HEK293 (cell line): ENCODE data around the gene GPR160.

Source experiments
- CTCF ChIA-PET: fragments of 350-600 bp; formaldehyde crosslinking; extraction: SDS; loops from one replicate; lab custom pipeline; 2021; ENCODE audit warnings: antibody characterized with exemption; lab: Yijun Ruan, JAX
- POLR2A ChIA-PET: fragments of 300-600 bp; formaldehyde crosslinking; extraction: SDS; loops from one replicate; lab custom pipeline; 2020; ENCODE audit warnings: antibody characterized with exemption, inconsistent platforms; lab: Yijun Ruan, JAX
- H3K27ac ChIP-seq: fragments of 200-500 bp; sonication (Bioruptor generic); 2 replicates; pipeline ENCODE4 v1.5.1; 2014; ENCODE audit warnings: low read depth, low read length, control low read depth, inconsistent platforms; ENCODE audit errors: extremely low read depth
- H3K36me3 ChIP-seq, 2 experiments: fragments of 200-500 bp in 1 of 2; sonication (Bioruptor generic) in 1 of 2; 1 replicate in 1 of 2; 2 replicates in 1 of 2; pipeline ENCODE4 v1.5.1; 2014 to 2017; ENCODE audit warnings: inconsistent platforms in 2 of 2, low read length in 2 of 2; ENCODE audit not compliant: control insufficient read depth in 2 of 2, insufficient read depth in 1 of 2
- H3K4me1 ChIP-seq: fragments of 200-500 bp; sonication (Bioruptor generic); 2 replicates; pipeline ENCODE4 v1.5.1; 2014; ENCODE audit warnings: mild to moderate bottlenecking, low read length, inconsistent platforms; ENCODE audit not compliant: control insufficient read depth, insufficient read depth
- H3K4me3 ChIP-seq: 2 replicates; pipeline ENCODE4 v1.5.1; 2011; ENCODE audit warnings: low read depth, mild to moderate bottlenecking, control low read depth, low read length, moderate library complexity
- H3K9me3 ChIP-seq: fragments of 200-500 bp; sonication (Bioruptor generic); 2 replicates; pipeline ENCODE4 v1.5.1; 2014; ENCODE audit warnings: low read depth, low read length, inconsistent platforms; ENCODE audit not compliant: control insufficient read depth, insufficient read depth
- FEZF1 ChIP-seq: fragments of 450-650 bp; formaldehyde crosslinking; IDR thresholded peaks from 2 replicates; pipeline ENCODE4 v1.5.1; 2016; ENCODE audit warnings: missing biosample characterization, missing genetic modification characterization
- GFI1B ChIP-seq: fragments of 450-650 bp; formaldehyde crosslinking; IDR thresholded peaks from 2 replicates; pipeline ENCODE4 v1.5.1; 2016; ENCODE audit warnings: missing biosample characterization, missing genetic modification characterization
- KLF7 ChIP-seq: fragments of 450-650 bp; formaldehyde crosslinking; IDR thresholded peaks from 2 replicates; pipeline ENCODE4 v1.5.1; 2016; ENCODE audit warnings: missing biosample characterization, missing genetic modification characterization, borderline replicate concordance
- MEIS1 ChIP-seq: sonication (generic); formaldehyde crosslinking; IDR thresholded peaks from 2 replicates; pipeline ENCODE4 v1.8.1; 2022; ENCODE audit warnings: missing genetic modification reagents, mild to moderate bottlenecking, borderline replicate concordance
- OVOL3 ChIP-seq: fragments of 450-650 bp; formaldehyde crosslinking; IDR thresholded peaks from 2 replicates; pipeline ENCODE4 v1.5.1; 2016; ENCODE audit warnings: missing biosample characterization, missing genetic modification characterization
- TCF7L2 ChIP-seq: IDR thresholded peaks from 2 replicates; pipeline ENCODE4 v1.6.1; 2011; ENCODE audit warnings: low read depth, mild to moderate bottlenecking, inconsistent platforms, low read length, moderate library complexity, borderline replicate concordance
- ZBTB48 ChIP-seq: fragments of 450-650 bp; formaldehyde crosslinking; IDR thresholded peaks from 2 replicates; pipeline ENCODE4 v1.5.1; 2016; ENCODE audit warnings: missing biosample characterization, missing genetic modification characterization
- ZNF146 ChIP-seq: fragments of 450-650 bp; formaldehyde crosslinking; IDR thresholded peaks from 2 replicates; pipeline ENCODE4 v1.5.1; 2016; ENCODE audit warnings: missing biosample characterization, missing genetic modification characterization
- ZNF391 ChIP-seq: fragments of 450-650 bp; formaldehyde crosslinking; IDR thresholded peaks from 2 replicates; pipeline ENCODE4 v1.5.1; 2016; ENCODE audit warnings: low read depth, missing biosample characterization, missing genetic modification characterization, borderline replicate concordance
- ZNF394 ChIP-seq: fragments of 450-650 bp; formaldehyde crosslinking; IDR thresholded peaks from 2 replicates; pipeline ENCODE4 v1.5.1; 2016; ENCODE audit warnings: missing biosample characterization, missing genetic modification characterization, mild to moderate bottlenecking, moderate library complexity, borderline replicate concordance
- ZNF513 ChIP-seq: fragments of 450-650 bp; IDR thresholded peaks from 2 replicates; pipeline ENCODE4 v1.5.1; 2018; ENCODE audit warnings: missing biosample characterization, missing genetic modification characterization
- ZNF555 ChIP-seq: fragments of 450-650 bp; formaldehyde crosslinking; conservative IDR thresholded peaks from 2 replicates; pipeline ENCODE4 v1.5.1; 2017; ENCODE audit warnings: missing biosample characterization, mild to moderate bottlenecking, missing genetic modification characterization, inconsistent platforms
- ZNF626 ChIP-seq: fragments of 450-650 bp; sonication (Bioruptor Pico); formaldehyde crosslinking; IDR thresholded peaks from 2 replicates; pipeline ENCODE4 v1.5.1; 2018; ENCODE audit warnings: missing biosample characterization, missing genetic modification characterization, inconsistent platforms
- ZNF629 ChIP-seq: fragments of 450-650 bp; formaldehyde crosslinking; IDR thresholded peaks from 2 replicates; pipeline ENCODE4 v1.5.1; 2017; ENCODE audit warnings: missing biosample characterization, missing genetic modification characterization
- ZNF747 ChIP-seq: fragments of 450-650 bp; formaldehyde crosslinking; IDR thresholded peaks from 2 replicates; pipeline ENCODE4 v1.5.1; 2016; ENCODE audit warnings: missing biosample characterization, missing genetic modification characterization
- ZNF776 ChIP-seq: fragments of 450-650 bp; formaldehyde crosslinking; IDR thresholded peaks from 2 replicates; pipeline ENCODE4 v1.5.0; 2017; ENCODE audit warnings: missing biosample characterization, missing genetic modification characterization, borderline replicate concordance
- ZNF830 ChIP-seq: fragments of 450-650 bp; IDR thresholded peaks from 2 replicates; pipeline ENCODE4 v1.5.0; 2018; ENCODE audit warnings: missing biosample characterization, missing genetic modification characterization, low read depth, mild to moderate bottlenecking, moderate library complexity
- ZNF843 ChIP-seq: fragments of 450-650 bp; formaldehyde crosslinking; IDR thresholded peaks from 2 replicates; pipeline ENCODE4 v1.5.1; 2016; ENCODE audit warnings: missing biosample characterization, missing genetic modification characterization
- ZSCAN16 ChIP-seq: fragments of 450-650 bp; formaldehyde crosslinking; IDR thresholded peaks from 2 replicates; pipeline ENCODE4 v1.5.1; 2016; ENCODE audit warnings: missing biosample characterization, missing genetic modification characterization
- ZSCAN23 ChIP-seq: fragments of 450-650 bp; formaldehyde crosslinking; IDR thresholded peaks from 2 replicates; pipeline ENCODE4 v1.5.1; 2016; ENCODE audit warnings: missing biosample characterization, missing genetic modification characterization
- TF ChIP-seq, protein P1 (sequence below): fragments of 450-650 bp; formaldehyde crosslinking; IDR thresholded peaks from 2 replicates; pipeline ENCODE4 v1.5.1; 2017; ENCODE audit warnings: missing biosample characterization, missing genetic modification characterization
- TF ChIP-seq, protein P2 (sequence below): fragments of 450-650 bp; formaldehyde crosslinking; IDR thresholded peaks from 2 replicates; pipeline ENCODE4 v1.5.1; 2017; ENCODE audit warnings: missing biosample characterization, missing genetic modification characterization
- TF ChIP-seq, protein P3 (sequence below): fragments of 450-650 bp; formaldehyde crosslinking; IDR thresholded peaks from 2 replicates; pipeline ENCODE4 v1.5.1; 2016; ENCODE audit warnings: missing biosample characterization, missing genetic modification characterization, low read depth
- TF ChIP-seq, protein P4 (sequence below): fragments of 450-650 bp; formaldehyde crosslinking; conservative IDR thresholded peaks from 2 replicates; pipeline ENCODE4 v1.5.1; 2016; ENCODE audit warnings: low read depth, missing biosample characterization, missing genetic modification characterization

The GPR160 gene

GRCh38 chr3:170057550-170057949 is 19.8 kb downstream of the GPR160 start:
- ChIA-PET CTCF (interaction anchor here (0.6 to 1.4 kb wide), 3 partner anchors 11 to 838 kb away, joined by 3 to 4 read pairs (median 3); no protein-coding TSS in a partner anchor), POLR2A (no interaction called here)
- Histone ChIP-seq H3K4me1 (no peaks in the 10 kb centered on the region), H3K4me3 (no peak overlapping the region), H3K36me3 (no peaks in the 10 kb centered on the region), H3K9me3 (no peaks in the 10 kb centered on the region), H3K27ac (no peak overlapping the region)
- TF ChIP-seq, protein P1, sequence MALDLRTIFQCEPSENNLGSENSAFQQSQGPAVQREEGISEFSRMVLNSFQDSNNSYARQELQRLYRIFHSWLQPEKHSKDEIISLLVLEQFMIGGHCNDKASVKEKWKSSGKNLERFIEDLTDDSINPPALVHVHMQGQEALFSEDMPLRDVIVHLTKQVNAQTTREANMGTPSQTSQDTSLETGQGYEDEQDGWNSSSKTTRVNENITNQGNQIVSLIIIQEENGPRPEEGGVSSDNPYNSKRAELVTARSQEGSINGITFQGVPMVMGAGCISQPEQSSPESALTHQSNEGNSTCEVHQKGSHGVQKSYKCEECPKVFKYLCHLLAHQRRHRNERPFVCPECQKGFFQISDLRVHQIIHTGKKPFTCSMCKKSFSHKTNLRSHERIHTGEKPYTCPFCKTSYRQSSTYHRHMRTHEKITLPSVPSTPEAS (tag by site-specific recombination) = no peak
- no peak for TF ChIP-seq KLF7 (tag by site-specific recombination)
- no peak for TF ChIP-seq ZBTB48 (tag by site-specific recombination)
- no peak for TF ChIP-seq ZNF626 (tag by site-specific recombination)
- TF ChIP-seq, protein P2, sequence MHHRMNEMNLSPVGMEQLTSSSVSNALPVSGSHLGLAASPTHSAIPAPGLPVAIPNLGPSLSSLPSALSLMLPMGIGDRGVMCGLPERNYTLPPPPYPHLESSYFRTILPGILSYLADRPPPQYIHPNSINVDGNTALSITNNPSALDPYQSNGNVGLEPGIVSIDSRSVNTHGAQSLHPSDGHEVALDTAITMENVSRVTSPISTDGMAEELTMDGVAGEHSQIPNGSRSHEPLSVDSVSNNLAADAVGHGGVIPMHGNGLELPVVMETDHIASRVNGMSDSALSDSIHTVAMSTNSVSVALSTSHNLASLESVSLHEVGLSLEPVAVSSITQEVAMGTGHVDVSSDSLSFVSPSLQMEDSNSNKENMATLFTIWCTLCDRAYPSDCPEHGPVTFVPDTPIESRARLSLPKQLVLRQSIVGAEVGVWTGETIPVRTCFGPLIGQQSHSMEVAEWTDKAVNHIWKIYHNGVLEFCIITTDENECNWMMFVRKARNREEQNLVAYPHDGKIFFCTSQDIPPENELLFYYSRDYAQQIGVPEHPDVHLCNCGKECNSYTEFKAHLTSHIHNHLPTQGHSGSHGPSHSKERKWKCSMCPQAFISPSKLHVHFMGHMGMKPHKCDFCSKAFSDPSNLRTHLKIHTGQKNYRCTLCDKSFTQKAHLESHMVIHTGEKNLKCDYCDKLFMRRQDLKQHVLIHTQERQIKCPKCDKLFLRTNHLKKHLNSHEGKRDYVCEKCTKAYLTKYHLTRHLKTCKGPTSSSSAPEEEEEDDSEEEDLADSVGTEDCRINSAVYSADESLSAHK (tag by site-specific recombination) = no peak
- no peak for TF ChIP-seq GFI1B (tag by site-specific recombination)
- TF ChIP-seq ZNF146 (tag by site-specific recombination) = no peak

DNA sequence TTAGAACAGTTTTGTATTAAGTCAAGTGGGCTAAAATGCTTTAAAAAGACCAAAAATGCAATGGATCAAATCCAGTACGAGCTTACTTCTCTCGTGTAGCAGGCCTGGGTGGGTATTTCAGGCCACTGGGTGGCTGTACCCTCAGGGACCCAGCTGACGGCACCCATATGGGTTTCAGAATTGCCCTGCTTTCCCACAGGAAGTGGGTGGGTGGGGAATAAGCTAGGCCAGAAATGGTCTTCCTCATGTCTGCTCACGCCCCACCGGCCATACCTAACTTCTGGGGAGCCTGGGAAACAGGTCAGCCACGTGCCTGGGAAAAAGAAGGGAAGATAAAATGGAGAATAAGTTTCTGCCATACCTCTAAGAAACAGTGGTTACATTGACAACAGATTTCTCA is 20.3 kb downstream of the GPR160 start:
- CTCF ChIA-PET = interaction anchor here (0.8 to 1.0 kb wide), 2 partner anchors 10 kb away, joined by 3 to 4 read pairs; no protein-coding TSS in a partner anchor
- H3K27ac ChIP-seq = no peak overlapping the region
- H3K36me3 ChIP-seq = no peaks in the 10 kb centered on the region
- H3K4me1 ChIP-seq = no peaks in the 10 kb centered on the region
- H3K9me3 ChIP-seq = no peaks in the 10 kb centered on the region
- POLR2A ChIA-PET = no interaction called here
- no peak overlapping the region for H3K4me3 ChIP-seq
- TF ChIP-seq ZNF629 (tag by site-specific recombination) (no peak), ZNF513 (no peak), ZNF391 (tag by site-specific recombination) (no peak), ZSCAN16 (tag by site-specific recombination) (no peak), MEIS1 (CRISPR knock-in tag) (no peak), FEZF1 (tag by site-specific recombination) (no peak), TCF7L2 (no peak), ZNF394 (tag by site-specific recombination) (no peak), ZNF830 (tag by site-specific recombination) (no peak), GFI1B (tag by site-specific recombination) (no peak), ZNF555 (no peak), OVOL3 (tag by site-specific recombination) (no peak), ZNF843 (tag by site-specific recombination) (no peak), ZNF776 (tag by site-specific recombination) (no peak), ZNF747 (no peak), ZSCAN23 (tag by site-specific recombination) (no peak)
- TF ChIP-seq, protein P3, sequence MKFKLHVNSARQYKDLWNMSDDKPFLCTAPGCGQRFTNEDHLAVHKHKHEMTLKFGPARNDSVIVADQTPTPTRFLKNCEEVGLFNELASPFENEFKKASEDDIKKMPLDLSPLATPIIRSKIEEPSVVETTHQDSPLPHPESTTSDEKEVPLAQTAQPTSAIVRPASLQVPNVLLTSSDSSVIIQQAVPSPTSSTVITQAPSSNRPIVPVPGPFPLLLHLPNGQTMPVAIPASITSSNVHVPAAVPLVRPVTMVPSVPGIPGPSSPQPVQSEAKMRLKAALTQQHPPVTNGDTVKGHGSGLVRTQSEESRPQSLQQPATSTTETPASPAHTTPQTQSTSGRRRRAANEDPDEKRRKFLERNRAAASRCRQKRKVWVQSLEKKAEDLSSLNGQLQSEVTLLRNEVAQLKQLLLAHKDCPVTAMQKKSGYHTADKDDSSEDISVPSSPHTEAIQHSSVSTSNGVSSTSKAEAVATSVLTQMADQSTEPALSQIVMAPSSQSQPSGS = no peak
- TF ChIP-seq, protein P4, sequence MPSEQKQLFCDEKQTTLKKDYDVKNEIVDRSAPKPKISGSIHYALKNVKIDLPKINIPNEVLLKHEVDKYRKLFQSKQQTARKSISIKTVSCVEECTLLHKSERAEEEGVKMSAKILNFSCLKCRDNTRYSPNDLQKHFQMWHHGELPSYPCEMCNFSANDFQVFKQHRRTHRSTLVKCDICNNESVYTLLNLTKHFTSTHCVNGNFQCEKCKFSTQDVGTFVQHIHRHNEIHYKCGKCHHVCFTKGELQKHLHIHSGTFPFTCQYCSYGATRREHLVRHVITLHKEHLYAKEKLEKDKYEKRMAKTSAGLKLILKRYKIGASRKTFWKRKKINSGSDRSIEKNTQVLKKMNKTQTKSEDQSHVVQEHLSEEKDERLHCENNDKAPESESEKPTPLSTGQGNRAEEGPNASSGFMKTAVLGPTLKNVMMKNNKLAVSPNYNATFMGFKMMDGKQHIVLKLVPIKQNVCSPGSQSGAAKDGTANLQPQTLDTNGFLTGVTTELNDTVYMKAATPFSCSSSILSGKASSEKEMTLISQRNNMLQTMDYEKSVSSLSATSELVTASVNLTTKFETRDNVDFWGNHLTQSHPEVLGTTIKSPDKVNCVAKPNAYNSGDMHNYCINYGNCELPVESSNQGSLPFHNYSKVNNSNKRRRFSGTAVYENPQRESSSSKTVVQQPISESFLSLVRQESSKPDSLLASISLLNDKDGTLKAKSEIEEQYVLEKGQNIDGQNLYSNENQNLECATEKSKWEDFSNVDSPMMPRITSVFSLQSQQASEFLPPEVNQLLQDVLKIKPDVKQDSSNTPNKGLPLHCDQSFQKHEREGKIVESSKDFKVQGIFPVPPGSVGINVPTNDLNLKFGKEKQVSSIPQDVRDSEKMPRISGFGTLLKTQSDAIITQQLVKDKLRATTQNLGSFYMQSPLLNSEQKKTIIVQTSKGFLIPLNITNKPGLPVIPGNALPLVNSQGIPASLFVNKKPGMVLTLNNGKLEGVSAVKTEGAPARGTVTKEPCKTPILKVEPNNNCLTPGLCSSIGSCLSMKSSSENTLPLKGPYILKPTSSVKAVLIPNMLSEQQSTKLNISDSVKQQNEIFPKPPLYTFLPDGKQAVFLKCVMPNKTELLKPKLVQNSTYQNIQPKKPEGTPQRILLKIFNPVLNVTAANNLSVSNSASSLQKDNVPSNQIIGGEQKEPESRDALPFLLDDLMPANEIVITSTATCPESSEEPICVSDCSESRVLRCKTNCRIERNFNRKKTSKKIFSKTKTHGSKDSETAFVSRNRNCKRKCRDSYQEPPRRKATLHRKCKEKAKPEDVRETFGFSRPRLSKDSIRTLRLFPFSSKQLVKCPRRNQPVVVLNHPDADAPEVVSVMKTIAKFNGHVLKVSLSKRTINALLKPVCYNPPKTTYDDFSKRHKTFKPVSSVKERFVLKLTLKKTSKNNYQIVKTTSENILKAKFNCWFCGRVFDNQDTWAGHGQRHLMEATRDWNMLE (tag by site-specific recombination) = no peak
